Astrocyte (in vitro differentiated cells and primary cell): ENCODE data around the gene TBKBP1. TPM values are rescaled to one million over a fixed set of nuclear protein-coding genes. Genes with fewer than 3 reads are reported as not detected.

Source experiments
- DNase-seq: peaks from one replicate; pipeline ENCODE4 v3.0.0-alpha.2; 2010; ENCODE audit warnings: low read depth
- FAIRE-seq: peaks from 2 replicates; lab custom pipeline; 2011; peaks lifted over from hg19 to GRCh38; lab: Jason Lieb, UNC
- H2AFZ ChIP-seq: 2 replicates; pipeline ENCODE4 v1.6.0; 2012; ENCODE audit warnings: low read depth, low read length, inconsistent platforms
- H3K27ac ChIP-seq: 2 replicates; pipeline ENCODE4 v1.5.1; 2011; ENCODE audit warnings: low read depth, low read length, inconsistent platforms
- H3K27me3 ChIP-seq: 2 replicates; pipeline ENCODE4 v1.6.0; 2011; ENCODE audit warnings: low read length, inconsistent platforms; ENCODE audit not compliant: insufficient read depth
- H3K36me3 ChIP-seq: 2 replicates; pipeline ENCODE4 v1.5.1; 2011; ENCODE audit warnings: low read length, inconsistent platforms; ENCODE audit not compliant: insufficient read depth
- H3K4me1 ChIP-seq: 2 replicates; pipeline ENCODE4 v1.5.1; 2011; ENCODE audit warnings: low read length, inconsistent platforms; ENCODE audit not compliant: insufficient read depth
- H3K4me2 ChIP-seq: 2 replicates; pipeline ENCODE4 v1.6.0; 2012; ENCODE audit warnings: low read length, inconsistent platforms
- H3K4me3 ChIP-seq: 2 replicates; pipeline ENCODE4 v1.5.1; 2011; ENCODE audit warnings: low read depth, mild to moderate bottlenecking, low read length, inconsistent platforms; ENCODE audit not compliant: insufficient read depth
- H3K79me2 ChIP-seq: 2 replicates; pipeline ENCODE4 v1.6.0; 2012; ENCODE audit warnings: mild to moderate bottlenecking, low read length, inconsistent platforms; ENCODE audit not compliant: insufficient read depth
- H3K9ac ChIP-seq: 2 replicates; pipeline ENCODE4 v1.6.0; 2012; ENCODE audit warnings: mild to moderate bottlenecking, low read length, inconsistent platforms
- H3K9me3 ChIP-seq: 2 replicates; pipeline ENCODE4 v1.5.1; 2012; ENCODE audit warnings: low read depth, mild to moderate bottlenecking, low read length, inconsistent platforms; ENCODE audit not compliant: insufficient read depth
- H4K20me1 ChIP-seq: 2 replicates; pipeline ENCODE4 v1.6.0; 2012; ENCODE audit warnings: low read length, inconsistent platforms; ENCODE audit not compliant: insufficient read depth
- H3K27ac Mint-ChIP-seq: one replicate; pipeline ENCODE4 v1.8.0; 2021; ENCODE audit warnings: mild to moderate bottlenecking, mixed read lengths; ENCODE audit not compliant: unreplicated experiment
- H3K27me3 Mint-ChIP-seq: one replicate; pipeline ENCODE4 v1.8.0; 2021; ENCODE audit warnings: low read depth, mixed read lengths; ENCODE audit not compliant: unreplicated experiment
- H3K36me3 Mint-ChIP-seq: one replicate; pipeline ENCODE4 v1.8.0; 2021; ENCODE audit warnings: low read depth, mixed read lengths; ENCODE audit not compliant: unreplicated experiment
- H3K4me1 Mint-ChIP-seq: one replicate; pipeline ENCODE4 v1.8.0; 2021; ENCODE audit warnings: low read depth, mixed read lengths; ENCODE audit not compliant: unreplicated experiment
- H3K4me3 Mint-ChIP-seq: one replicate; pipeline ENCODE4 v1.8.0; 2021; ENCODE audit warnings: mild to moderate bottlenecking, moderate library complexity, mixed read lengths; ENCODE audit not compliant: unreplicated experiment
- H3K9me3 Mint-ChIP-seq: one replicate; pipeline ENCODE4 v1.8.0; 2021; ENCODE audit warnings: mild to moderate bottlenecking, mixed read lengths; ENCODE audit not compliant: unreplicated experiment
- EZH2 ChIP-seq: IDR thresholded peaks from 2 replicates; pipeline ENCODE4 v1.6.1; 2012; ENCODE audit warnings: mild to moderate bottlenecking, low read length, inconsistent platforms; ENCODE audit not compliant: insufficient read depth
- total RNA-seq: library from RNA; stranded (reverse); gene quantifications from 2 replicates; pipeline ENCODE4 v1.2.1, GENCODE V29; 2021
- TF ChIP-seq, protein P1 (sequence below): IDR thresholded peaks from 2 replicates; pipeline ENCODE4 v1.5.1; 2011; ENCODE audit warnings: low read depth, mild to moderate bottlenecking, inconsistent platforms, low read length, moderate library complexity; ENCODE audit not compliant: insufficient read depth

Gene TBKBP1
- total RNA-seq, 1 donor from 2014 or later, result 26.7 TPM

GRCh38 chr17:47686664-47687327, 7.2 kb upstream of the TBKBP1 start:
- Histone ChIP-seq H3K9ac (no peak overlapping the region), H3K79me2 (no peaks in the 10 kb centered on the region), H3K27ac (peak overlapping the region; percentile 49), H3K27me3 (no peaks in the 10 kb centered on the region), H3K36me3 (peaks cover 37% of the 10 kb centered on the region), H2AFZ (no peak overlapping the region), H3K4me1 (peaks cover 21% of the 10 kb centered on the region), H3K9me3 (no peaks in the 10 kb centered on the region), H3K4me2 (no peak overlapping the region), H3K4me3 (no peak overlapping the region), H4K20me1 (peaks cover 51% of the 10 kb centered on the region)
- Mint-ChIP-seq H3K4me1 (peaks cover 38% of the 10 kb centered on the region), H3K9me3 (no peaks in the 10 kb centered on the region), H3K27me3 (no peaks in the 10 kb centered on the region), H3K4me3 (no peak overlapping the region), H3K27ac (peak overlapping the region; percentile 94), H3K36me3 (peaks cover 16% of the 10 kb centered on the region)
- DNase-seq, result no peak
- TF ChIP-seq, protein P1, sequence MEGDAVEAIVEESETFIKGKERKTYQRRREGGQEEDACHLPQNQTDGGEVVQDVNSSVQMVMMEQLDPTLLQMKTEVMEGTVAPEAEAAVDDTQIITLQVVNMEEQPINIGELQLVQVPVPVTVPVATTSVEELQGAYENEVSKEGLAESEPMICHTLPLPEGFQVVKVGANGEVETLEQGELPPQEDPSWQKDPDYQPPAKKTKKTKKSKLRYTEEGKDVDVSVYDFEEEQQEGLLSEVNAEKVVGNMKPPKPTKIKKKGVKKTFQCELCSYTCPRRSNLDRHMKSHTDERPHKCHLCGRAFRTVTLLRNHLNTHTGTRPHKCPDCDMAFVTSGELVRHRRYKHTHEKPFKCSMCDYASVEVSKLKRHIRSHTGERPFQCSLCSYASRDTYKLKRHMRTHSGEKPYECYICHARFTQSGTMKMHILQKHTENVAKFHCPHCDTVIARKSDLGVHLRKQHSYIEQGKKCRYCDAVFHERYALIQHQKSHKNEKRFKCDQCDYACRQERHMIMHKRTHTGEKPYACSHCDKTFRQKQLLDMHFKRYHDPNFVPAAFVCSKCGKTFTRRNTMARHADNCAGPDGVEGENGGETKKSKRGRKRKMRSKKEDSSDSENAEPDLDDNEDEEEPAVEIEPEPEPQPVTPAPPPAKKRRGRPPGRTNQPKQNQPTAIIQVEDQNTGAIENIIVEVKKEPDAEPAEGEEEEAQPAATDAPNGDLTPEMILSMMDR, result no peak
- no peak for TF ChIP-seq EZH2
- FAIRE-seq, result no peak

DNA sequence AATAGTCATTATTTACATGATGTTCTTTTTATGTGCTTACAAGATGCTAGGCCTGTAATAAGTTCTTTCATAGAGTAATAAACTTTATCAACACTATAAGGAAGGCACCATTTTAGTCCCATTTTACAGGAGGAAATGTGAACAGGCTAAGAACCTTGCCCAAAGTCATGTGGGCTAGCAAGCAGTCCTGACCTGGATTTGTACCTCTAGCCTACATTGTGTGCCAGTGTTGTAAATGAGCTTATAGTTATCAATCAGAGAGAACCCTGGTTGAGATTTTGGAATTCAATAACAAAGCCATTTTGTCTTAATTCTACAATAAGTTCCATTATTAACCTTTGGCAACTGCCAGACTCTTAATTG, 6.7 kb upstream of the TBKBP1 start:
- peaks cover 38% of the 10 kb centered on the region for H3K4me1 Mint-ChIP-seq
- peaks cover 13% of the 10 kb centered on the region for H3K36me3 Mint-ChIP-seq
- Histone ChIP-seq H3K9ac (no peak overlapping the region), H3K4me1 (peaks cover 21% of the 10 kb centered on the region), H2AFZ (no peak overlapping the region), H3K27me3 (no peaks in the 10 kb centered on the region), H3K4me2 (no peak overlapping the region), H3K27ac (peak overlapping the region; percentile 49), H3K9me3 (no peaks in the 10 kb centered on the region), H3K36me3 (peaks cover 32% of the 10 kb centered on the region), H3K79me2 (no peaks in the 10 kb centered on the region), H4K20me1 (peaks cover 46% of the 10 kb centered on the region), H3K4me3 (no peak overlapping the region)
- DNase-seq (no peak), FAIRE-seq (no peak)
- H3K9me3 Mint-ChIP-seq, result no peaks in the 10 kb centered on the region
- no peak overlapping the region for H3K4me3 Mint-ChIP-seq
- peak overlapping the region; percentile 94 for H3K27ac Mint-ChIP-seq
- no peaks in the 10 kb centered on the region for H3K27me3 Mint-ChIP-seq
- TF ChIP-seq EZH2, result no peak
- TF ChIP-seq, protein P1, result no peak

DNA sequence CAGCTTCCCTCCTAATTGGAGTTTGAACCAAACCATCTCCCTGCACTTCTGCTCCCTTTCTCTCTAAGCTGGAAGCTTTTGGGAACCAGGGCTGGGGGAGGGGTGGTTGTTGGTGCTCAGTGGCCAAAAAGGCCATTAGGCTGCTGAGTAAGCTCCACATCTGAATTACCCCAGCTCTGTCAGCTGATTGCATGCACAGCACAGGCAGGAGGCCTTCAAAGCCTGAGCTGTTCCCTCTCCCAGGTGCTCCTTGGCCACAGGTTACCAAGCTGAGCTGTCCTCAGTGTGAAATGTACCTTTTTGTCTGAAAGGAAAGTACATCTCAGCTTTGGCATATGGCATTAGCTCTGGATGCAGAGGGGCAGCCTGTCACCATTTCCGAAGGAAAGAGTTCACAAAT, 6.2 kb upstream of the TBKBP1 start:
- TF ChIP-seq, protein P1, result no peak
- no peak for TF ChIP-seq EZH2
- Mint-ChIP-seq H3K4me1 (peaks cover 42% of the 10 kb centered on the region), H3K4me3 (no peak overlapping the region), H3K27ac (no peak overlapping the region), H3K36me3 (peaks cover 12% of the 10 kb centered on the region), H3K27me3 (no peaks in the 10 kb centered on the region), H3K9me3 (no peaks in the 10 kb centered on the region)
- Histone ChIP-seq H3K4me1 (peaks cover 21% of the 10 kb centered on the region), H3K36me3 (peaks cover 28% of the 10 kb centered on the region), H3K27ac (no peak overlapping the region), H3K79me2 (no peaks in the 10 kb centered on the region), H3K9me3 (no peaks in the 10 kb centered on the region), H3K4me3 (no peak overlapping the region), H4K20me1 (peaks cover 46% of the 10 kb centered on the region), H3K4me2 (no peak overlapping the region), H2AFZ (no peak overlapping the region), H3K27me3 (no peaks in the 10 kb centered on the region), H3K9ac (no peak overlapping the region)
- DNase-seq (no peak), FAIRE-seq (no peak)
